ENCODE results near the gene CHML. TPM values are rescaled to one million over a fixed set of nuclear protein-coding genes. Genes with fewer than 3 reads are reported as not detected.
A peak's percentile ranks its signal among the peaks of the same experiment; 100 is the strongest.

Gene CHML
- total and polyA plus RNA-seq, 2 experiments from 2014 or later, result 4.4 to 20.9 TPM

DNA sequence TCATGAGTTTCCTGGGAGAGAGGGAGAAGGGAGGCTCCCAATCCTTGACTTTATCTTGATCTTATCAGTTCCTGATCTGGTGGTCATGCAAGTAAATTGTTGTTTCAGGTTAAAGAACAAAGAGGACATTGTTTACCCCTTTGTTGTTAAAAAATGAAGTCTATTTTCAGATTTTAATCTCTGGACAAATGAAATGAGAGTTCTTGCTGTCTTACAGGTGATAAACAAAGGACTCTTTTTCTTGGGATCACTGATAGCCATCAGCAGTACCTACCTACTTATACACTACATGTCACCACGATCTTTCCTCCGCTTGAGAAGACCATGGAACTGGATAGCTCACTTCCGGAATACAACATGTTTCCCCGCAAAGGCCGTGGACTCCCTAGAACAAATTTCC, 48.4 kb downstream of the CHML start:
- no peaks in the 10 kb centered on the region for H3K27me3 ChIP-seq
- peak overlapping the region; percentile 24 for H3K27ac ChIP-seq
- TF ChIP-seq, protein P1, sequence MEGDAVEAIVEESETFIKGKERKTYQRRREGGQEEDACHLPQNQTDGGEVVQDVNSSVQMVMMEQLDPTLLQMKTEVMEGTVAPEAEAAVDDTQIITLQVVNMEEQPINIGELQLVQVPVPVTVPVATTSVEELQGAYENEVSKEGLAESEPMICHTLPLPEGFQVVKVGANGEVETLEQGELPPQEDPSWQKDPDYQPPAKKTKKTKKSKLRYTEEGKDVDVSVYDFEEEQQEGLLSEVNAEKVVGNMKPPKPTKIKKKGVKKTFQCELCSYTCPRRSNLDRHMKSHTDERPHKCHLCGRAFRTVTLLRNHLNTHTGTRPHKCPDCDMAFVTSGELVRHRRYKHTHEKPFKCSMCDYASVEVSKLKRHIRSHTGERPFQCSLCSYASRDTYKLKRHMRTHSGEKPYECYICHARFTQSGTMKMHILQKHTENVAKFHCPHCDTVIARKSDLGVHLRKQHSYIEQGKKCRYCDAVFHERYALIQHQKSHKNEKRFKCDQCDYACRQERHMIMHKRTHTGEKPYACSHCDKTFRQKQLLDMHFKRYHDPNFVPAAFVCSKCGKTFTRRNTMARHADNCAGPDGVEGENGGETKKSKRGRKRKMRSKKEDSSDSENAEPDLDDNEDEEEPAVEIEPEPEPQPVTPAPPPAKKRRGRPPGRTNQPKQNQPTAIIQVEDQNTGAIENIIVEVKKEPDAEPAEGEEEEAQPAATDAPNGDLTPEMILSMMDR (IDR thresholded peaks at IDR 0.05; ENCODE audit: poor library complexity), result no peak
- TF ChIP-seq EZH2 (IDR thresholded peaks at IDR 0.05; ENCODE audit: borderline replicate concordance), result no peak
- TF ChIP-seq EZH2phosphoT487 (IDR thresholded peaks at IDR 0.05; ENCODE audit: low read depth, severe bottlenecking, unreplicated experiment), result no peak
- no peak overlapping the region for H3K4me3 ChIP-seq
- H3K9me3 ChIP-seq (ENCODE audit: low read depth), result no peaks in the 10 kb centered on the region
- no peaks in the 10 kb centered on the region for H3K79me2 ChIP-seq
- no peaks in the 10 kb centered on the region for H4K20me1 ChIP-seq (ENCODE audit: insufficient read depth, poor library complexity, severe bottlenecking)
- H3K36me3 ChIP-seq (replicated peaks; ENCODE audit: insufficient read depth, low read depth), result no peaks in the 10 kb centered on the region
- no peak for DNase-seq (ENCODE audit: low spot score)
- H2AFZ ChIP-seq, result no peak overlapping the region
- 89% methylated on average over 5 of the region's 5 CpGs for WGBS (ENCODE audit: low lambda C conversion rate, missing lambda C conversion rate)
- no peaks in the 10 kb centered on the region for H3K9me2 ChIP-seq (replicated peaks; ENCODE audit: insufficient read depth)
- no peaks in the 10 kb centered on the region for H3K4me1 ChIP-seq (ENCODE audit: insufficient read depth)
- no peak overlapping the region for H3K4me2 ChIP-seq

DNA sequence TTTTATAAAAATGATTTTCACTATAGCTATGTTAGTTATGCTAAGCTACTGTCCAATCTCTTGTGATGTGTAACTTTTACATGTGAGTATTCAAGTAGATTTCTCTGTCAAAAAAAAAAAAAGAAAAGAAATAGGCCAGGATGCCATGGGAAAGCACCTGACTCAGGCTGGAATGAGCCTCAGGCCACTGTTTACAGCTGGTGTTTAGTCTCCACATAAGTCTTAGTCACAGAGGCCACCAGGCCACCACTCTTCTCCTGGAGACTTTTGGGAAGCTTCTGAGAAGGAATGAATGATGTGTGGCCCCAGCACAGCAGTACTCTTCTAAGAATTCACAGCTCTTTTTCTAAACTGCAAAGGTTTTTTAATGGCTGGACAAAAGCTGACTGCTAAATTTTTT, 48.9 kb downstream of the CHML start:
- H3K4me2 ChIP-seq, result no peak overlapping the region
- H3K27me3 ChIP-seq, result no peaks in the 10 kb centered on the region
- H2AFZ ChIP-seq, result no peak overlapping the region
- DNase-seq (ENCODE audit: low spot score), result peak; percentile 48
- H3K9me3 ChIP-seq (ENCODE audit: low read depth), result no peaks in the 10 kb centered on the region
- H3K4me1 ChIP-seq (ENCODE audit: insufficient read depth), result no peaks in the 10 kb centered on the region
- no peak overlapping the region for H3K4me3 ChIP-seq
- peak overlapping the region; percentile 24 for H3K27ac ChIP-seq
- no peaks in the 10 kb centered on the region for H3K36me3 ChIP-seq (replicated peaks; ENCODE audit: insufficient read depth, low read depth)
- H3K79me2 ChIP-seq, result no peaks in the 10 kb centered on the region
- no peaks in the 10 kb centered on the region for H4K20me1 ChIP-seq (ENCODE audit: insufficient read depth, poor library complexity, severe bottlenecking)
- TF ChIP-seq EZH2phosphoT487 (IDR thresholded peaks at IDR 0.05; ENCODE audit: low read depth, severe bottlenecking, unreplicated experiment) (no peak), EZH2 (IDR thresholded peaks at IDR 0.05; ENCODE audit: borderline replicate concordance) (no peak)
- TF ChIP-seq, protein P1 (IDR thresholded peaks at IDR 0.05; ENCODE audit: poor library complexity), result no peak
- no peaks in the 10 kb centered on the region for H3K9me2 ChIP-seq (replicated peaks; ENCODE audit: insufficient read depth)

DNA sequence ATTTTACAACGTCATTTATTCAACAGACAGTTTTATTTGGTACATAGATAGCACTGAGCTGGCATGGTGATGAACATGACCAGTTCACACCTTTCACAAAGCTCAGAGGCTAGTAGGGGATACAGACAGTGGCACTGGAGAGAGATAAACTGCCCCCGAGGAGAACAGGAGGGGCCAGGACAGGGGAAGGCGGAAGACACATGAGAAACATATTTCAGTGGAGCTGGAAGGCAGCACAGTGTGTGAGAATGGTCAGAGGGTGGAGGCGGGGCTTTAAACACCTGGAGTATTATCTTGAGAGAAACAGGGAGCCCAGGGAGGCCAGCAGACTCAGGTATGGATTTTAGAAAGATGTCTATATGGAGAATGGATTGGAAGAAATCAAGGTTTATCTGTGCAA, 49.5 kb downstream of the CHML start:
- Histone ChIP-seq H4K20me1 (ENCODE audit: insufficient read depth, poor library complexity, severe bottlenecking) (no peaks in the 10 kb centered on the region), H3K9me3 (ENCODE audit: low read depth) (no peaks in the 10 kb centered on the region), H3K27ac (peak overlapping the region; percentile 4), H3K9me2 (replicated peaks; ENCODE audit: insufficient read depth) (no peaks in the 10 kb centered on the region), H3K79me2 (no peaks in the 10 kb centered on the region), H2AFZ (no peak overlapping the region), H3K4me3 (no peak overlapping the region), H3K36me3 (replicated peaks; ENCODE audit: insufficient read depth, low read depth) (no peaks in the 10 kb centered on the region), H3K4me2 (no peak overlapping the region), H3K4me1 (ENCODE audit: insufficient read depth) (no peaks in the 10 kb centered on the region), H3K27me3 (no peaks in the 10 kb centered on the region)
- WGBS (ENCODE audit: low lambda C conversion rate, missing lambda C conversion rate), result 54% methylated on average over 4 of the region's 4 CpGs
- no peak for TF ChIP-seq EZH2 (IDR thresholded peaks at IDR 0.05; ENCODE audit: borderline replicate concordance)
- no peak for TF ChIP-seq EZH2phosphoT487 (IDR thresholded peaks at IDR 0.05; ENCODE audit: low read depth, severe bottlenecking, unreplicated experiment)
- TF ChIP-seq, protein P1 (IDR thresholded peaks at IDR 0.05; ENCODE audit: poor library complexity), result no peak
- peak; percentile 15 for DNase-seq (ENCODE audit: low spot score)

Other genes starting within 250 kb of the CHML start
- gene FH, start 120.6 kb downstream of the CHML start, total RNA-seq, result 84.5 and 96.7 TPM in 2 replicates
- 62.7 and 65.4 TPM in 2 replicates for gene FH, start 120.6 kb downstream of the CHML start, polyA plus RNA-seq
- 1.4 and 2.0 TPM in 2 replicates for gene KMO, start 108.0 kb downstream of the CHML start, total RNA-seq
- gene KMO, start 108.0 kb downstream of the CHML start, polyA plus RNA-seq, result 0.22 and 2.8 TPM in 2 replicates
- 39.6 and 40.0 TPM in 2 replicates for gene OPN3, start within 50 bp of the CHML start, total RNA-seq
- gene OPN3, start within 50 bp of the CHML start, polyA plus RNA-seq, result 73.2 and 75.8 TPM in 2 replicates
- gene WDR64, start 11.9 kb upstream of the CHML start, total RNA-seq, result 0.07 TPM in 1 of 2 replicates, not detected in the other
- gene WDR64, start 11.9 kb upstream of the CHML start, polyA plus RNA-seq, result not detected in 2 replicates
- 1.6 and 5.0 TPM in 2 replicates for gene EXO1, start 207.8 kb upstream of the CHML start, total RNA-seq
- 1.00 and 3.1 TPM in 2 replicates for gene EXO1, start 207.8 kb upstream of the CHML start, polyA plus RNA-seq

Measured in hepatocyte (in vitro differentiated cells).